ENCODE results near the gene GPANK1.

GPANK1 gene

DNA sequence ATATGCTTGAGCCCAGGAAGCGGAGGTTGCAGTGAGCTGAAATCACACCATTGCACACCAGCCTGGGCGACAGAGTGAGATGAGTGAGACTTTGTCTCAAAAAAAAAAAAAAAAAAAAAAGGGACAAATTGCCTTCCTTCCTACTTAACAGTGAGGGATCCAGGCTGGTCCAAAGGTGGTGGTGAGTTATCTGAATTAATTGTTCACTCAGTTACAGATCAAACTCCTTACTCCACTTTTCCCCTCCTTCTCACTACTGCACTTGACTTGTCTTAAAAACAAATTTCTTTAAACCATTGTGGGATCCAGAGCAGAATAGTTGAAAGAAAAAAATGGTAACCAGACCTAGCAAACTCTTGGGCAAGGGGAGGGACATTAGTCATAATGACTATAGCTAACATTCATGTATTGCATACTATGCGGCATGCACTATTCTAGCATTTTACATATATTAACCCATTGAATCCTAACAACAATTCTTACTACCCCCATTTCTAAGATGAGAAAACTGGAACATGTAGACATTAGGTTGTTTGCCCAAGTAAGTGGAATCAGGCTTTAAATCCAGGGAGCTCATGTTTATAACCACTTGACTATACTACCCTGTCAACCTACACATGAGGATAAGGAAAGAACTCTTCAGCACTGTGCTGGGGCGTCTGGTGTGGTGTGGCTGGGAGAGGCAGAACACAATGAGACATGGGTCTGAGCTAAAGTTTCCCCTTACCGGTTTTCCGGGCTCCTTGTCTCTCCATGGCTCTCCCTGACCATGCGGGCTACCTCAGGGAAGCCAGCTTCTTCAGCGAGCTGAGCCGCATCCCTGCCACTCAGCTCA, 1.5 kb downstream of the GPANK1 start:
- no peak for DNase-seq (ENCODE audit: low read depth in 3 of 3)

DNA sequence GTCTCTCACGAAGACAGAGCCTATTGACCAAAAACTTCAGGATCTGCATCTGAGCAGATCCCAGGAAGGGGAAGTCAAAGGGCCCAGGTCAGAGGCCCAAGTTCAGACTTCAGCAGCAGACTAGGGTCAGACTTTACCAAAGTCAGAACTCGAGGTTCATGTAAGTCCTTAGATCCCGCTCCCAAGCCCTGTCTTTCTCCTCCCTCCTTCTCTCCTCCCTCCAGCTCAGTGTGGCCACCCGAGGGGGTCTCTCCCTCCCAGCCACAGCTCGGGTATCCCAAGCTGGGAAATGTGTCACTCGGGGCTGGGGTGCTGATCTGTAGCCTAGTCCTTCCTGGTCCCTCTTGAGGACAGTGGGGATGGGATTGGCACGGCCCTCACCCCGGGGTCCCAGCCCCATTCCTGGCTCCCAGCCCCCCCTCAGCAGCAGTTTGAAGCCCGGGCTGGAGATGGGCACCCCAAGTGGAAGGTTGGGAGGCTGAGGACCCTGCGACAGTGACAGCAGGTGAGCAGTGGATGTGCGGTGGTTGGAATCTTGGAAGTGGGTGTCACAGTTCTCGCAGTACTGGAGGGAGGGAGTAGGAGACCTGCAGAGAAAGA, 2.6 kb downstream of the GPANK1 start:
- no peak for DNase-seq (ENCODE audit: low read depth in 3 of 3)

DNA sequence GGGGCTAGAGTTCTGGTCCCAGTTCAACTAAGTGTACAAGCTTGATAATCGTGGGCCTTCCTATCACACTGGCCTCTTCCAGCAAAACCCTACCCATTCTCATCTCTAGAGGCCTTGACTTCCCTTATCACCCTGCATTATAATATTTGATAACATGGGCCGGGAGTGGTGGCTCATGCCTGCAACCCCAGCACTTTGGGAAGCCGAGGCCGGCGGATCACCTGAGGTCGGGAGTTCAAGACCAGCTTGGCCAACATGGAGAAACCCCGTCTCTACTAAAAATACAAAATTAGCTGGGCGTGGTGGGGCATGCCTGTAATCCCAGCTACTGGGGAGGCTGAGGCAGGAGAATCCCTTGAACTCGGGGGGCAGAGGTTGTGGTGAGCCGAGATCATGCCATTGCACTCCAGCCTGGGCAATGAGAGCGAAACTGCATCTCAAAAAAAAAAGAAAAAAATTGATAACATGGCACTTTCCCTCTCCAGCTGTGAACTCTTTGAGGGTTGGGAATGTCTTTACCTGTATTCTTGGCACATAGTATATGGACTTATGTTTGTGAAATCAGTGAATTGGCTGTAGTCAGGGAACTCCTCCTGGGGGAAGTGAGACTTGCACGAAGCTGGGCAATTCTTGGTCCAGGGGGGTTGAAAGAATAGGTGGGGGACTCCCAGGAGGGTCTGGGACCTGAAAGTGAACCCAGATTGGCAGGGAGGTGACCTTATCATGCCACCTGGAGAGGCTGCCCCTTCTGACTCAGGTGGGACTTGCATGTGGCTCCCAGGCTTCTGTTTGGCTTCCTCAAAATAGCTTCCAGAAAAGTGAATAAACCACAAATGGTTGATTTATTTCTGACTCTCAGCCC, 3.3 kb downstream of the GPANK1 start:
- no peak for DNase-seq (ENCODE audit: low read depth in 3 of 3)

DNA sequence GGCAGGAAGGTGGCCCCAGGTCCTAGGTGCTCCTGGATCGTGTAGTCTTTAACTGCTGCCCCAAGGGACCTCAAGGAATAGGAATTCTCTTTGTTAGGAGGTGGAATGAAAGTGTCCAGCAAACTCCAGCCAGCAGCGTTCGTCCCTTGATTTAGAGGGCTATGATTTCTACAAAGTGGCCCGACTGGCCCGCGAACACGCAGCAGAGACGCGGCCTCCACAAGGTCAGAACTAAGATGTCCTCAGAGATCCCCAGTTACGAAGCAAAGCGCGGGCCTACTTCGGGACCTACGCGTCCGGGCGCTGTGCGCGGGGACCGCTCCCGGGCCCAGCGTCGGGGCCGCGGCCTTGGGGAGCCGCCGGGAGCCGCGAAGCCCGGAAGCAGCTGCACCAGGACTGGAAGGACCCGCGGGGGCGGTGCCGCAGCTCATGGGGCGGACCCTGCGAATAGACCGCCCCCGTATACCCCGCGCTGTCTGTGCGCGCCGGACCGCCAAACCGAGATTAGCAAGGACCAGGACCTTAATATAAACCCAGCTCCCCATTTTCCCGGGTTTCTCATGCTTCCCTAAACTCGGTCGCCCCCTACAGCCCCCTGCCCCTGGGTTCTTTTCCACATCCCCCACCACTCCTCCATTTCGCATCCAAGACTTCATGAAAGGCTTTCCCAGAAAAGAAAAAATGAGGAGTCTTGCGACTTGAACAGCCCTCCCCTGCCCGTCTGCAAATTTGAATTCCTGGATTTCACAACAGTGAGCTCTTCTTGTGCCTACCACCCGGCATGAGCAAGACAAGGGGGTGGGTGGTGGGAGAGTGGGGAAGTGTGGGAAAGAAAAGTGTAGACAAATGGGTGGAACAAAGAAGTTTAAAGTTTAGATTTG, 4.2 kb downstream of the GPANK1 start, which contains the start of gene C6orf47:
Gene C6orf47, minus strand, starts transcription at position 398 of the 881 bp plus-strand sequence. CDS start 831 bp downstream, outside the sequence.
- DNase-seq (ENCODE audit: low read depth in 3 of 3) = peak; percentile 46 to 79 (median 61)

DNA sequence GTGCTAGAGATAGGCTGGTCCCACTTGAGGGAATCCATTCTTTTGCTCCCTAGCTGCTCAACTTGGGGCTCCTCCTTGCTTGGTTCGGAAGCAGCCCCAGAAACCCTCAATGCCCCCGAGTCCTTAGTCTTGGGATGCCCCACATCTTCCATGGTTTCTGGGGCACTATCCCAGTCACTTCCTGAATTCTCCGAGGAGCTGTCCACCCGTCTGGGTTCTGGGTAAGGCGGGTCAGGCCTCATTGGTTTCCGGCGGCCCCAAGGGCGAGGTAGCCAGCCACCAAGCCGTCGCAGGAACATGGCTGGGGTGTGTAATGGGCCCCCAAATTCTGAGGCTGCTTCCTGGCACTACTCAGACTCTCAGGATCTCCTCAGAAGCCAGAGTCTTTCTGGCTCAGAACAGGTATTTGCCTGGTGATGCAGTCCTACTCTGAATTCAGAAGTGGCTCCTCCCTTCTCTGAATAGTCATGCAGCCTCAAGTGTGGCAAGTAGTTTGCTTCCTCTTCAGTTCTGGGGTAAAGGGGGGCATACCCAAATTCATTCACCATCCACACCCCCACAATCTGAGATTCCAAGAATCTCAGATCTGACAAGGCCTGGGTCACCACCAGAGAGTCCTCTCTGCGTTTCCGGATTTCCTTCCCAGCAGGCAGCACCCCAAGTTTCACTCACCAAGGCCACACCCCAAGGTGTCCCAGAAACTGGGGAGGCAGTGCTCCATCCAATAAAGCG, 5.0 kb downstream of the GPANK1 start:
- peak in 1 of 3 experiments; percentile 49 for DNase-seq (ENCODE audit: low read depth in 3 of 3)

DNA sequence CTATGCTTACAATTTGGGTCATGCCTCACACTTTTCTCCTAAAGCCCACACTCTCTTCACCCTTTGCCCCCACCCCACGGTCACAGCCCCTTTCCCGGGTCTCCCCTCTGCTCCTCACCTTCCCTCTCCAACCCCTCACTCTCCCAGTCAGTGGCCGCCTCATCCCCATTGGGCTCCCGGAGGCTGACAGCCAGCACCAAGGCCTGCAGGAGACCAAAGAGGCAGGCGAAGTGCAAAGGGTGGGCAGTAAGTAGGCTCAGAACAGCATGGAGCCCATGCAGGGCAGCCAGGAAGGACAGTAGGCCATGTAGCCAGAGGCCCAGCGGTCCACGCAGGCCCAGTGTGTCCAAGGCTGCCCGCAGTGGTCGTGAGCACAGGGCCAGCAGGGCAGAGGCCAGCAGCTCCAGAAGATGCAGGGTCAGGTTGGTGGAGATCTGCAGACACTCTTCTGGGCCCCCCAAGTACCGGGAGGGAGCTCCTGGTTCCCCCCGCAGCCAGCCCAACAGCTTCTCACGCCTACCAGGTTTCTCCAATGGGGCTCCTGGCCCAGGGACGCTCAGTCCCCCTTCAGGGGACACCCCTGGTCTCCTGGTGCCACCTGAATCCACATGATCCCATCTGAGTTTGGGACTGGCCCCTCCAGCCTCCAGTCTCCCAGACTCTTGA, 5.7 kb downstream of the GPANK1 start:
- DNase-seq (ENCODE audit: low read depth in 3 of 3) = no peak

DNA sequence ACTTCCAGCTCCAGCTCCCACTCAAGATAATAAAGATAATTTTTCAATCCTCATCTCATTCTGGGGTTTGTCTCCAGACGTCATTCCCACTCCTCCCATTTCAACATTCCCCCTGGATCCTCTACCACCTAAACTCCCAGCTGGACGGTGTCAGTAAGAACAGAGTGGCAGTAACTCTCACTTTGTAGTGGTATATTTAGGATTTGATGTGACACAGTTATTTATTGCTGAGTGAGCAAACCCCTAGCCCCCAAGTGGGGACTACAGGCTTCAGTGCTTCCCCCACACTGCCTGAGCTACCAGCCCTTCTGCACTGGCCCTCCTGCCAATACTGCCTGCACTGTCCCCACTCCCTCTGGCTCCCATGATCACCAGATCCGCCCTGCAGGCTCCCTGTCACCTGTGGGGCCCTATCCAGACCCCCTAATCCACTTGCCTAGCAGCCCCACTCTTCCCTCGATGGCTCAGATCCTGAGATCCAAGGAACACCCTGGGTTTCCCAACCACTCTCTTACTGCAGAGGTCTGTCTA, 6.6 kb downstream of the GPANK1 start:
- DNase-seq (ENCODE audit: low read depth in 3 of 3) = no peak

DNA sequence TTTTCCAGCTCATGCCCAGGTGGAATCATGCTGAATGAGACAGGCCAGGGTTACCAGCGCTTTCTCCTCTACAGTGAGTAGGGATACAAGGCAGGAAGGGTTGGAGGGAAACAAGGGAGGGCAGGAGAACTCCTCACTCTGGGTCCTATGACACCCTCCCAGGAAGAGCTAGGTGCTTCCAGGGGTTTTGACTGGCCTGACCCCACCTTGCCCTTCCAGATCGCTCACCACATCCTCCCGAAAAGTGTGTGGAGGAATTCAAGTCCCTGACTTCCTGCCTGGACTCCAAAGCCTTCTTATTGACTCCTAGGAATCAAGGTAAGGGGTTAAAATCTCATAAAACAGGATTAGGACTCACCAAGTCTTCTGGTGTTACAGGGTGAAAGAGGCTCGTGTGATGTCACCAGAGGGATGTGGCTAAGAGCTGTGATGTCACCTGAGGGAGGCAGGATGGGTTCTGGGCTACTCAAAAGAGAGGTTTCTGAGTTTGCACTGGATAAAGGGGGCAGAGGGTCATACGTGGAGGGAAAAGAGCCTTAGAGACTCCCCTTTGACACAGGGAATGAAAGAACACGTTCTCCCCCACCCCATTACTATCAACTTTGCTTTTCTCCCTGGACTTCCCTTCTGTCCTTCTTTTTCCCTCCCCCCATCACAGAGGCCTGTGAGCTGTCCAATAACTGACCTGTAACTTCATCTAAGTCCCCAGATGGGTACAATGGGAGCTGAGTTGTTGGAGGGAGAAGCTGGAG, 7.2 kb downstream of the GPANK1 start:
- DNase-seq (ENCODE audit: low read depth in 3 of 3) = no peak

DNA sequence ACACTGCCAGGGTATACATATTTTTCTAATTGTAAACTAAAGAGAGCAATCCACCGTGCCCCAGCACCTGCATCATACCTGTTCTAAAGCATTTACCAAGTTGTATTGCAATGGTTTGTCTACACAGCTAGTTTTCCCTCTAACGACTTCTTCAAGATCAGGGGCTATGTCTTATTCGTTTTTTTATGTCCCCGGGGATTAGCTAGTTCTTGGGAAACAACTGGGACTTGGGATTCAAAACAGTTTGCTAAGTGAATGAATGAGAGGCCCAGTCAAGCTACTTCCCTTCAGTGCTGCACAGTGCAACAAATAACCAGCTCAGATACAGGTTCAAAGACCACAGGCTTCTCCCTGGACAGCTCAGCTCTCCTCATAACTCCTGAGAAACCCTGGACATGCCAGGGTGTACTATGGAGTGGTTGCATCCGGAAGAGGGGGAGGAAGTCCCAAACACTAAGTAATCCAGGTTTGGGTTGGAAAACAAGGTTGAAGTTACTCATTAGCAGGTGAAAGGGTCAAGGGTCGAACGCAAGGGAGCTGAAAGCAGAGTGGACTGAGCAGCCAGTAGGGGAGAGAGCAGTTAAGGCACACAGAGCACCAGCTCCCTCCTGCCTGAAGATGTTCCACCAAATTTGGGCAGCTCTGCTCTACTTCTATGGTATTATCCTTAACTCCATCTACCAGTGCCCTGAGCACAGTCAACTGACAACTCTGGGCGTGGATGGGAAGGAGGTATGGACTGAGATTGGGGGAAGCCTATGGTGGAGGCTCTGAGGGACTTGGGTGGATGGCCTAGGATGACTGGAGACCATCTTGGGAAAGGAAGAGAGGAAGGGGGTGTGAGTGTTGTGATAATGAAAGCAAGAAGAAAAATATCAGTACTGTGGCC, 9.2 kb downstream of the GPANK1 start, which contains the start of gene APOM:
Gene APOM, plus strand, starts transcription at position 546 of the 889 bp plus-strand sequence. Its CDS starts 73 bp downstream, at position 619.
- DNase-seq (ENCODE audit: low read depth in 3 of 3) = no peak

DNA sequence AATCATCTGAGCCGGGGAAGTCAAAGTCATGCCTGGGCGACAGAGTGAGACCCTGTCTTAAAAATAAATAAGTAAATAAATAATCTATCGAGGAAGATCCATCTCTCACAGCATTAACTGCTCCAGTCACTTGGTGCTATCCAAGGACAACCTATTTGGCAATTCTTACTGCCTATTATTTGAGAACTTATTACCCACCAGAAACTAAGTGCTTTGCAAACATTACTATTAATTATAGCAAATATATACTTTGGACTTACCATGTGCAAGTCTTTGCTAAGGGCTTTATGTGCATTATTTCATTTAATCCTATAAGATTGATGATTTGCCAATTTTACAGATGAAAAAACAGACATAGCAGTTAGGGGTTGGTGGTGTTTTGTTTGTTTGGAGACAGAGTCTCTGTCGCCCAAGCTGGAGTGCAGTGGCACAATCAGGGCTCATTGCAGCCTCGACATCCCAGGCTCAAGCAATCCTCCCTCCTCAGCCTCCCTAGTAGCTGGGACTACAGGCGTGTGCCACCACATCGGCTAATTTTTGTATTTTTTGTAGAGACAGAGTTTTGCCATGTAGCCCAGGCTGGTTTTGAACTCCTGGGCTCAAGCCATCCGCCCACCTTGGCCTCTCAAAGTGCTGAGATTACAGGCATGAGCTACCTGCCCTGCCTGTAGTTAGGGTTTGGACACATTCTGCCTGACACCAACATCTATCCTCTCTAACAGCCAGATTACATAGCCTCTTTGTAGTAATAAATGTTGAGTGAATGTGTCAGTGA, 10.0 kb downstream of the GPANK1 start:
- DNase-seq (ENCODE audit: low read depth in 3 of 3) = no peak

DNA sequence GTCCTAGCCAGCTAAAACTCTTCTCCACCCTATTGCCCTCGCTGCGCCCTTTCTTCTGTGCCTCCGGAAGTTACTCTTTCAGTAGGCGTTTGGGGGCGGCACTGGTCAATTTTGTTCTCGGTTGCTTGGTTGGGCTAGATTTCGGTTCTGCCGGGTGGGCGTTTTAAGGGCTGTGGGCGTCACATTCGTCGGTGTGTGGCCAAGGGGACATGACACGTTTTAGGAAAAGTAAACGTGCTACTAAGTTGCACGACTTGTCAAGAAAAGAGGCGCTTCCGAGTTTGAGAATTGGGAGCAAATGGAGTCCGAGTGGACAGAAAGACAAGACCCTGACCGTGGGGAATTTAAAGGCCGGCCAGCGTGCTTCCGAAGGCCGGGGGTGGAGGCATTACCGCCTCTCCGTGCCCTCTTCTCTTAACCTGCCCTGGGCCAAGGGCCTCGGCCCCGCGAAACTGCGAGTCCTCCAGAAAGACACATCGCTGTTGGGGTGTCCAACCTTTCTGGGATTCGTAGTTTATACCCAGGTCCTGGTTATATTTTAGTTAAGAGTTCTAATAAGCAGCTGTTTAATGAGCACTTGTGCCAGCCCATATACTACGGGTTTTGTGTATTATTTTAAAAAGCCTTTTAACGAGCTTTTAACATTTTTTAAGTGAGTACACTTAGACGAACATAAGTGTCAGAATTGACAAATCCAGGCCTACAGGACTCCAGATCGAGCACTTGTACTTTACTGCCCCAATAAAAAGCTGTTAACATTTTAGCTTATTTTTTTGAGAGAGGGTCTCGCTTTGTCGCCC, 11.7 kb downstream of the GPANK1 start:
- DNase-seq (ENCODE audit: low read depth in 3 of 3) = peak in 2 of 3 experiments; percentile 65 to 84

DNA sequence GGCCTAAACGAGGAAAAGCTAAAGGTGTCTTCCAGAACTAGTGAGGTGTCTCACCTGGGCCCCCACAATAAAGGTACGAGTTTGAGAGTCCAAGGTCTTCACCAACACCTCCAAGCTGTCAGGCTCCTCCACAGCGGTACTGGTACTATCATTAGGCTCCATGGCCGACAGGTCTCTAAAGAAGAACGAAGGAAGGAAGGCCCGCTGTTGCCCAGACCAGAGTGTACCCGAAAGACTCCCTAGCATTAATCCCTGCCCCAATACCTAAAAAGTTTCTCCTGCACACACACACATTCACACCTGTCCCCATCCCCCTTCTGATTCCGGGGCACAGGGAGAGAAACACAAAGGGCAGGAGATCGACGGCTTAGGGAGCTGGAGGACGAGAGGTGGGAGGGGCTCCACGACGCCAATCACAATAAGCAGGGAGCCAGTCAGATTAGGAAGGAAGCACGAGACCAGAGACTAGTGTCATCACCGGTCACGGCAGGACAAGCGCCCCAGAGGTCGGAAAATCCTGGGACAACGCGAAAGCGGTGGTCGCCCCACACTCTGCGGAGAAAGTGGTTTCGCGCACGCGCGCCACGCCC, 13.1 kb downstream of the GPANK1 start:
- DNase-seq (ENCODE audit: low read depth in 3 of 3) = no peak

DNA sequence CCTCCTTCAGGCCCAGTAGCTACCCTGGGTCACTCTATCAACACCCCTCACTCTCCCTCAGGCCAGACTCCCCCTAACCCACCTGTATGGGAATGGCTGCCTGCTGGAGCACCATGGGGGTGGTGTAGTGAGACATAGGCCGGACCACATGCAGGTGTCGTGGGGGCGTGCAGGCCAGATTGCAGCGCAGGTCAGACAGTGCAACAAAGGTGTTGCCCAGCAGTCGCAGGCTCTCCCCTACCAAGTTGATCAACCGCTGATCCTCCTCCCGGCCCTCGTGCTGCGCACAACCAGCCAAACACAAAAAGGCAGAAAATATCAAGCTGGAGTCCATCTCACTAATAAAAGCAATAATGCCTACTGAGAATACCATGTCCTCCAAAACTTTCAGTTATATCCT, 19.5 kb downstream of the GPANK1 start:
- DNase-seq (ENCODE audit: low read depth in 3 of 3) = no peak

DNA sequence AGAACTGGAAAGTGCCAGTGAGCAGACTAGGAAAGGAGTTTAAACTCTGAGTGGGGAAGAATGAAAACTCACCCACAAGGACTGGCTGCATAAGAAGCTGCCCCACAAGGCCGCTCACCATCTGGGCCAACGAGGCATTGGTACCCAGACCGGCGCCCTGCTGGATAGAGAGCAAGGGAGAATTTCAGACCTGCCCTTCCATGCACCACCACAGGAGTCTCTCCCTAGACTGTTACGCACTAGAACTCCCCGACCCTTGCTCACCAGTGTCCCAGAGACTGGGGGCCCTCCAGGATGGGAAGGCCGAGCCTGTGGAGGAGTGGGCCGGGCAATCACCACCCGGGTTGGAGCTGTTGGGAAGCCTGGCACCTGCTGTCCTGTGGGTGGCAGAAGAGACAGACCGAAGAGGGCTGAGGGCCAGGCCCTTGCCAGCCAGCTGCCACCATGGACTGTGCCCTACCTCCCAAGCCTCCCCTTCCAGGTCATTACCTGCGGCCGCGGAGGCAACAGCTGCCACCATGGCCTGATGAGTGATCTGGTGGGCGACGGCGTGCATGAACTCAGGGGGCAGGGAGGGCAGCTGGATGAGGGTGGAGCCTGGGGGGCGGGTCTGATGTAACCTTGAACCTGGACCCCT, 20.9 kb downstream of the GPANK1 start:
- DNase-seq (ENCODE audit: low read depth in 3 of 3) = no peak
